Measurements from ENCODE around the gene TMCO4. TPM values are rescaled to one million over a fixed set of nuclear protein-coding genes. Genes with fewer than 3 reads are reported as not detected.
"Not testable (repeated sequence)": the region's sequence is repeated elsewhere in the genome, so short reads cannot be mapped to it uniquely, and the experiment has no call there.

Gene TMCO4
- total RNA-seq, 1 experiment from 2014 or later, result 19.7 TPM

- H3K9me2 ChIP-seq (replicated peaks; ENCODE audit: low read length), result no peaks in the 10 kb centered on the region
- no peak overlapping the region for H3K4me2 ChIP-seq (ENCODE audit: low read length)
- TF ChIP-seq CTCF (conservative IDR thresholded peaks at IDR 0.05; ENCODE audit: low read depth, low read length) (no peak), EZH2 (IDR thresholded peaks at IDR 0.05; ENCODE audit: low read length, unreplicated experiment) (no peak), EZH2phosphoT487 (IDR thresholded peaks at IDR 0.05; ENCODE audit: borderline replicate concordance, low read length) (no peak)
- DNase-seq, result no peak
- H3K4me1 ChIP-seq (ENCODE audit: insufficient read depth, low read length), result no peaks in the 10 kb centered on the region
- no peaks in the 10 kb centered on the region for H3K36me3 ChIP-seq (ENCODE audit: low read depth, low read length)
- H3K4me3 ChIP-seq (ENCODE audit: low read length), result no peak overlapping the region
- ATAC-seq, result no peak
- no peaks in the 10 kb centered on the region for H4K20me1 ChIP-seq (ENCODE audit: low read length)
- H3F3A ChIP-seq (ENCODE audit: low read length, unreplicated experiment), result no peaks in the 10 kb centered on the region
- H3K27me3 ChIP-seq (ENCODE audit: low read length), result no peaks in the 10 kb centered on the region
- H2AFZ ChIP-seq (ENCODE audit: low read length), result no peak overlapping the region
- no peaks in the 10 kb centered on the region for H3K79me2 ChIP-seq (ENCODE audit: low read length)
- intact Hi-C loops (cut with micrococcal nuclease), result no loop called here
- ChIA-PET POLR2A (ENCODE audit: unreplicated experiment) (no interaction called here), CTCF (interaction anchor here (0.6 kb wide), 1 partner anchor 1194 kb away, joined by 5 read pairs; no protein-coding TSS in a partner anchor)
- H3K9me3 ChIP-seq (ENCODE audit: low read length), result no peaks in the 10 kb centered on the region
- BruUV-seq (replicated peaks), result no TSS peak
- no peak overlapping the region for H3K27ac ChIP-seq (ENCODE audit: low read length)
- no peak overlapping the region for H3K9ac ChIP-seq (ENCODE audit: low read length)
Observed at GRCh38 chr1:19793360-19794046, 6.2 kb downstream of the TMCO4 start.

GRCh38 chr1:19792237-19793002 is 7.3 kb downstream of the TMCO4 start:
- H4K20me1 ChIP-seq (ENCODE audit: low read length), result no peaks in the 10 kb centered on the region
- no peaks in the 10 kb centered on the region for H3K9me2 ChIP-seq (replicated peaks; ENCODE audit: low read length)
- H3K4me1 ChIP-seq (ENCODE audit: insufficient read depth, low read length), result peaks cover under 1% of the 10 kb centered on the region
- ChIA-PET CTCF (interaction anchor here (0.6 kb wide), 1 partner anchor 80 kb away, joined by 12 read pairs; no protein-coding TSS in a partner anchor), POLR2A (ENCODE audit: unreplicated experiment) (no interaction called here)
- H3K27me3 ChIP-seq (ENCODE audit: low read length), result no peaks in the 10 kb centered on the region
- no peak overlapping the region for H3K4me3 ChIP-seq (ENCODE audit: low read length)
- H2AFZ ChIP-seq (ENCODE audit: low read length), result no peak overlapping the region
- no peak for ATAC-seq
- no peak for DNase-seq
- H3F3A ChIP-seq (ENCODE audit: low read length, unreplicated experiment), result no peaks in the 10 kb centered on the region
- no peaks in the 10 kb centered on the region for H3K9me3 ChIP-seq (ENCODE audit: low read length)
- TF ChIP-seq EZH2phosphoT487 (IDR thresholded peaks at IDR 0.05; ENCODE audit: borderline replicate concordance, low read length), result no peak
- TF ChIP-seq CTCF (conservative IDR thresholded peaks at IDR 0.05; ENCODE audit: low read depth, low read length), result no peak
- no peak for TF ChIP-seq EZH2 (IDR thresholded peaks at IDR 0.05; ENCODE audit: low read length, unreplicated experiment)
- H3K4me2 ChIP-seq (ENCODE audit: low read length), result no peak overlapping the region
- no peaks in the 10 kb centered on the region for H3K79me2 ChIP-seq (ENCODE audit: low read length)
- BruUV-seq (replicated peaks), result no TSS peak
- no peak overlapping the region for H3K27ac ChIP-seq (ENCODE audit: low read length)
- intact Hi-C loops (cut with micrococcal nuclease), result no loop called here
- H3K36me3 ChIP-seq (ENCODE audit: low read depth, low read length), result no peaks in the 10 kb centered on the region
- no peak overlapping the region for H3K9ac ChIP-seq (ENCODE audit: low read length)

GRCh38 chr1:19790061-19790975 is 9.4 kb downstream of the TMCO4 start:
- H3F3A ChIP-seq (ENCODE audit: low read length, unreplicated experiment); DNase-seq; H3K4me2 ChIP-seq (ENCODE audit: low read length); POLR2A ChIA-PET (ENCODE audit: unreplicated experiment); ATAC-seq; H3K79me2 ChIP-seq (ENCODE audit: low read length); H3K27me3 ChIP-seq (ENCODE audit: low read length); H3K36me3 ChIP-seq (ENCODE audit: low read depth, low read length); H3K27ac ChIP-seq (ENCODE audit: low read length); H3K9me2 ChIP-seq (replicated peaks; ENCODE audit: low read length); BruUV-seq (replicated peaks); intact Hi-C loops (cut with micrococcal nuclease); H3K4me3 ChIP-seq (ENCODE audit: low read length); H3K9me3 ChIP-seq (ENCODE audit: low read length); H3K9ac ChIP-seq (ENCODE audit: low read length); H3K4me1 ChIP-seq (ENCODE audit: insufficient read depth, low read length); H4K20me1 ChIP-seq (ENCODE audit: low read length); H2AFZ ChIP-seq (ENCODE audit: low read length): not testable (repeated sequence)
- CTCF ChIA-PET, result interaction anchor here (0.7 kb wide), 1 partner anchor 56 kb away, joined by 3 read pairs; no protein-coding TSS in a partner anchor
